ENCODE results near the gene CNN1.
"Not testable (repeated sequence)": the region's sequence is repeated elsewhere in the genome, so short reads cannot be mapped to it uniquely, and the experiment has no call there.

The CNN1 gene

DNA sequence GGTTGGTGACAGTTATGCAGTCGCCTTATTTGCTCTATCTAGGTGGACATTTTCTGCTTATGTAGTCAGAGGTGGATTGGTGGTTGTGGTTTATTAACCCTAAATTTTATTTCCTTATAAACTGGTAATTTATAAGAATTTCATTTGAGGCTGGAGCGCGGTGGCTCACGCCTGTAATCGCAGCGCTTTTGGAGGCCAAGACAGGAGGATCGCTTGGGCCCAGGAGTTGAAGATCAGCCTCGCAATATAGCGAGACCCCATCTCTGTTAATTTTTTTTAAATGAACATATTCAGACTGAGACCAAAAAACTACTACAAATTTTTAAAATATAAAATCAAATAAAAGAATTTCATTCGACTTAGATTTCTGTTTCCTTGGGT lies 59.4 kb downstream of the CNN1 start:
- Histone ChIP-seq H3K4me2 (ENCODE audit: low read depth, low read length, poor library complexity, severe bottlenecking) (peak overlapping the region; percentile 74), H3K79me2 (ENCODE audit: insufficient read depth, low read length) (peaks cover 22% of the 10 kb centered on the region), H3F3A (ENCODE audit: insufficient read depth) (no peaks in the 10 kb centered on the region; the same call in 1 of the 2 replicates), H3K9ac (ENCODE audit: low read length) (peak overlapping the region; percentile 82), H3K27ac (ENCODE audit: low read depth, low read length) (peak overlapping the region; percentile 33; the same call in 1 of the 2 replicates), H3K36me3 (ENCODE audit: low read length) (no peaks in the 10 kb centered on the region), H4K20me1 (ENCODE audit: low read depth, low read length) (no peaks in the 10 kb centered on the region), H3K4me3 (ENCODE audit: insufficient read depth, low read length, poor library complexity, severe bottlenecking) (peak overlapping the region; percentile 83), H3K9me3 (ENCODE audit: insufficient read depth, low read length) (no peaks in the 10 kb centered on the region), H3K9me2 (replicated peaks; ENCODE audit: insufficient read depth, low read length) (no peaks in the 10 kb centered on the region), H3K27me3 (ENCODE audit: low read length) (no peaks in the 10 kb centered on the region), H2AFZ (ENCODE audit: low read depth, low read length, severe bottlenecking) (no peak overlapping the region)
- TF ChIP-seq, protein P1, sequence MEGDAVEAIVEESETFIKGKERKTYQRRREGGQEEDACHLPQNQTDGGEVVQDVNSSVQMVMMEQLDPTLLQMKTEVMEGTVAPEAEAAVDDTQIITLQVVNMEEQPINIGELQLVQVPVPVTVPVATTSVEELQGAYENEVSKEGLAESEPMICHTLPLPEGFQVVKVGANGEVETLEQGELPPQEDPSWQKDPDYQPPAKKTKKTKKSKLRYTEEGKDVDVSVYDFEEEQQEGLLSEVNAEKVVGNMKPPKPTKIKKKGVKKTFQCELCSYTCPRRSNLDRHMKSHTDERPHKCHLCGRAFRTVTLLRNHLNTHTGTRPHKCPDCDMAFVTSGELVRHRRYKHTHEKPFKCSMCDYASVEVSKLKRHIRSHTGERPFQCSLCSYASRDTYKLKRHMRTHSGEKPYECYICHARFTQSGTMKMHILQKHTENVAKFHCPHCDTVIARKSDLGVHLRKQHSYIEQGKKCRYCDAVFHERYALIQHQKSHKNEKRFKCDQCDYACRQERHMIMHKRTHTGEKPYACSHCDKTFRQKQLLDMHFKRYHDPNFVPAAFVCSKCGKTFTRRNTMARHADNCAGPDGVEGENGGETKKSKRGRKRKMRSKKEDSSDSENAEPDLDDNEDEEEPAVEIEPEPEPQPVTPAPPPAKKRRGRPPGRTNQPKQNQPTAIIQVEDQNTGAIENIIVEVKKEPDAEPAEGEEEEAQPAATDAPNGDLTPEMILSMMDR (IDR thresholded peaks at IDR 0.05; ENCODE audit: insufficient read depth, low read length, poor library complexity, severe bottlenecking) = no peak
- TF ChIP-seq EZH2phosphoT487 (conservative IDR thresholded peaks at IDR 0.05; ENCODE audit: low read length) = no peak

DNA sequence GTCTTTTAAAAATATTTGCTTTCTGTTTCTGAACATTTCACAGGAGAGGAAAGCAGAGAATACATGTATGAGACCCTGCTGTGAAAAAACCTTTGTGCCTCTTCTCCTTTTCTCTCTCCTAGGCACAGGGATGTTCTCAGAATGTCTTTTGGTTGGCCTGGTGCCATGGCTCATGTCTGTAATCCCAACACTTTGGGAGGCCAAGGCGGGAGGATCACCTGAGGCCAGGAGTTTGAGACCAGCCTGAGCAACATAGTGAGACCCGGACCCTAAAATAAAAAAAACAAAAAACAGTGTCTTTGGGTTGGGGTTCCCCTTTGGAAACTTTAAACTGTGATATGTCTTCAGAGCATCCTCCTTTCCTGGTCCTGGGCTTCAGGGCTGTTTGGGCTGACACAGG lies 60.1 kb downstream of the CNN1 start:
- Histone ChIP-seq H3K27me3 (ENCODE audit: low read length) (no peaks in the 10 kb centered on the region), H3K79me2 (ENCODE audit: insufficient read depth, low read length) (peaks cover 24% of the 10 kb centered on the region), H3K9ac (ENCODE audit: low read length) (no peak overlapping the region)

DNA sequence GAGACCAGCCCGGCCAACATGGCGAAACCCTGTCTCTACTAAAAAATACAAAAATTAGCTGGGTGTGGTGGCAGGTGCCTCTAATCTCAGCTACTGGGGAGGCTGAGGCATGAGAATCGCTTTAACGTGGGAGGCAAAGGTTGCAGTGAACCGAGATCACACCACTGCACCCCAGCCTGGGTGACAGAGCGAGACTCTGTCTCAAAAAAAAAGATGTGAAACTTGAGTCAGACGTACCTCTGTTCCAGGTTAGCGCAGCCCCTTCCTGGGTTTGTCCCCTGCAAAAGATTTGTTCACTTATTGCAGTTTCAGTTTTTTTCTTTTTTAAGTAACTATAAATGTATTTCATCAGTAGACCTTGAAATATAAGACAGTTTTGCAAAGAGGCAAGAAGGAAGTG lies 61.1 kb downstream of the CNN1 start:
- H3K9ac ChIP-seq (ENCODE audit: low read length) = not testable (repeated sequence)
- peaks cover 24% of the 10 kb centered on the region for H3K79me2 ChIP-seq (ENCODE audit: insufficient read depth, low read length)

More for the DNA sequence above, 60.1 kb downstream of the CNN1 start:
- no peaks in the 10 kb centered on the region for H4K20me1 ChIP-seq (ENCODE audit: low read depth, low read length)
- TF ChIP-seq, protein P1 (IDR thresholded peaks at IDR 0.05; ENCODE audit: insufficient read depth, low read length, poor library complexity, severe bottlenecking) = no peak
- no peaks in the 10 kb centered on the region; the same call in 1 of the 2 replicates for H3F3A ChIP-seq (ENCODE audit: insufficient read depth)
- H3K27ac ChIP-seq (ENCODE audit: low read depth, low read length) = no peak overlapping the region
- no peaks in the 10 kb centered on the region for H3K9me2 ChIP-seq (replicated peaks; ENCODE audit: insufficient read depth, low read length)
- H3K4me2 ChIP-seq (ENCODE audit: low read depth, low read length, poor library complexity, severe bottlenecking) = peak overlapping the region; percentile 74
- H3K9me3 ChIP-seq (ENCODE audit: insufficient read depth, low read length) = no peaks in the 10 kb centered on the region
- H3K4me3 ChIP-seq (ENCODE audit: insufficient read depth, low read length, poor library complexity, severe bottlenecking) = no peak overlapping the region
- no peak overlapping the region for H2AFZ ChIP-seq (ENCODE audit: low read depth, low read length, severe bottlenecking)
- no peaks in the 10 kb centered on the region; the same call in 1 of the 2 replicates for H3K36me3 ChIP-seq (ENCODE audit: low read length)

More for the DNA sequence above, 61.1 kb downstream of the CNN1 start:
- not testable (repeated sequence) for H3K4me3 ChIP-seq (ENCODE audit: insufficient read depth, low read length, poor library complexity, severe bottlenecking); H3K27me3 ChIP-seq (ENCODE audit: low read length); H3K4me2 ChIP-seq (ENCODE audit: low read depth, low read length, poor library complexity, severe bottlenecking); H3K9me2 ChIP-seq (replicated peaks; ENCODE audit: insufficient read depth, low read length); H4K20me1 ChIP-seq (ENCODE audit: low read depth, low read length); H3K9me3 ChIP-seq (ENCODE audit: insufficient read depth, low read length); H3K27ac ChIP-seq (ENCODE audit: low read depth, low read length); H3K36me3 ChIP-seq (ENCODE audit: low read length); H2AFZ ChIP-seq (ENCODE audit: low read depth, low read length, severe bottlenecking); H3F3A ChIP-seq (ENCODE audit: insufficient read depth)
